Suppressor macrophage (primary cell): ENCODE results near the gene SCFD2.

Experiments used
- DNase-seq, 4 experiments: peaks; one replicate each; pipeline ENCODE4 v3.0.0-alpha.2; 2020 to 2022

The SCFD2 gene

DNA sequence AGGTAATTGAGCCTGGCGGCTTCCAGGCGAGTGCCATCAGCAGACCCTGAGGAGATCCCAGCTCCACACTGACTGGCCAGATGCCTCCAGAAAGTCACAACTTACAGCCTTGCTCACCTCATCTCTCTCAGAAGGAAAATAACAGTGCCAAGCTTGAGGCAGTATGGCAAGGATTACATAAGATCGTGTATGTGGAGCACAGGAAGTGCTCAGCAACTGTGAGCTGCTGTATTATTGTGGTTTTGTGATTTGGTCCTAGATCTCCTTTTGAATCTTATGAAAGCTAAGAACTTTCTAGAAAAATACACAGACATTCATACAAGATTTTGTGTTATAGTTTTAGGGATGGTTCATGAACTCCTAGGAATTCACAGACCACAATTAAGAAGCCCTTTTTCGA, 489.8 kb downstream of the SCFD2 start:
- DNase-seq: no peak

DNA sequence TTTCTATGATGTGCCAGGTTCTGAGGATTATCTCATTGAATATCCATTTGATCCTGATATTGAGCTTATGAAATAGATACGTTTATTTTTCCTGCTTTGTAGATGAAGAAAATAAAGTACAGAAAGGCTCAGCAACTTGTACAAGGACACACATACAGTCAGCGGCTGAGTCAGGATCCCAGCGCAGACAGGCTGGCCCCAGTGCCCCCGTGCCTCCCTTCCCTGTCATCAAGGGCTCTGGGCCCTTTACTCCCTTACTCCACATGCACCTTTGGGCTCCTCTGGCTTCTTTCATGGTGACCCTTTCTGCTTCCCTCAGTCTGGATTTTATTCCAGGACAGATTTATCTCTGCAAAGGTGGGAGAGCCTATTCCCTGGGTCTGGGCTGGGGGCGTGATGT, 490.9 kb downstream of the SCFD2 start:
- no peak for DNase-seq

DNA sequence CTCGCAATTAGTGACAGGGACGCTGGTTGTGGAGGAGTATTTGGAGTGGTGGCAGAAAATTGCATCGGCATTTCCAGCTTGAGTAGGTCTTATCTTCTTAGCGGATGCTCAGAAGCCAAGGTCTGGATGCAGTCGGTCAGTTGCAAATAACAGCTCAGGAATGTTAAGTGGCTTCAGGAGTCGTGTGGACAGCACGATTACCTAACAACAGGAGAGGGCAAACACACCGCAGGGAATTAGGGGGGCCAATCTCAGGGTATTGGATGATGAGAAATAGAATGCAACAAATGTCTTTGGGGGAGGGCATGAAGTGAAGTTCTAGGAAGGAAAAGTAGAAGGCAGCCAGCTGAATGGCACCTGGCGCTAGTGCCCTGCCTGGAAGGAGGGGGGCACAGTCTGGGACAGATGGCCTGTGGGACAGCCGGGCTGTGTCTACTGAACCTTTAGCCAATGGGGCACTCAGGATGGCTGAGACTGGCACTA, 492.0 kb downstream of the SCFD2 start:
- DNase-seq: no peak

DNA sequence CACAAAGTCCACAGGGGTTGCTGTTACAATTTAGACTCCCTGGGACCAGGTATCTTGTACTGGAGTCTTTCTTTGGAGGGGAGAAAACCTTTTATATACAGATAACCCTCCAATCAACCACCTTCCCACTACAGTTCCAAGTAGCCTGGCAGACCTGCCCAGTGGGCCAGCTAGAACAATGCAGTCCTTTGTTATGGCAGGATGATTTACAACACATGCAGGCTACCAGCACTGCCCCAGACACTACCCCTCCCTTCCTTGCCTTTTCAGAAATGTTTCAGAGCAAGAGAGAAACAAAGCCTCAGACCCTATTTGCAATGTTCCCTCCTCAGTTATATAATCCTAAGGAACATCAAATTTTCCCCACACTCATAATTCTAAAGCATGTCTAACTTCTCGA, 492.7 kb downstream of the SCFD2 start:
- no peak for DNase-seq

DNA sequence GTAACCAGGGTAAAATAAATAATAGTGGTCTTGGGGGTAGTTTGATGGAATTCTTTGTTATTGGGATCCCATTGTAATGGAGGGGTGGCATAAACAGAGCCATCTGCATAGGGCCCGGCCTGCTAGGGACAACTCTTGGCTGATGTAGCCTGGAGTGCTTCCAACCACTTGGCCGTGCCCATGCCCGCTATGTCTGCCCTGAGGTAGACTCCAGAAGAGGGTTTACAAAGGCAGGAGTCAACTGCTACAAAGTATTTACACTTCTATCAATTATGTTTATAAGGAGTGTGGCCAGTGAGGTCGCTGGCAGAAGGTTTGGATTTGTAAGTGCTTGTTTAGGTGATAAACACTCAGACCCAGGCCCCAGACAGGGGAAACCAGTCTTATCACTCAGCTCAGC, 495.6 kb downstream of the SCFD2 start:
- DNase-seq: no peak

DNA sequence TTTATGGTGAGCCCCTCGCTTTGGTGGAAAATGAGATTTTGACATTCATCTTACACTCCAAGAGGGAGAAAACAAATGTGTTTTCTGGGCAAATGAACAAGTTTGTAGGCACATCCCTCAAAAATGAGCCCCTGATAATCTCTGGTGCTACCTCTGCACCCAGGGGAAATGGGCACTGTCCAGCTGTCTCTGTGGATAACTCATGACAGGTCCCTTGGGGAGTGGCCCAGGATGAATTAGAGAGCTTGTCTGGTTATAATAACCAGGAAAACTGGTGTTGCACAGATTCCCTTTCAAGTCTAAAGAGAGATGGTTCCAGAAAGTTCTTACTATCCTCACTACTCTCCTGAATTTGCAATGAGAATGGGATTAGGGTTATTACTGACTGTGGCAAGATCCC, 496.2 kb downstream of the SCFD2 start:
- no peak for DNase-seq

DNA sequence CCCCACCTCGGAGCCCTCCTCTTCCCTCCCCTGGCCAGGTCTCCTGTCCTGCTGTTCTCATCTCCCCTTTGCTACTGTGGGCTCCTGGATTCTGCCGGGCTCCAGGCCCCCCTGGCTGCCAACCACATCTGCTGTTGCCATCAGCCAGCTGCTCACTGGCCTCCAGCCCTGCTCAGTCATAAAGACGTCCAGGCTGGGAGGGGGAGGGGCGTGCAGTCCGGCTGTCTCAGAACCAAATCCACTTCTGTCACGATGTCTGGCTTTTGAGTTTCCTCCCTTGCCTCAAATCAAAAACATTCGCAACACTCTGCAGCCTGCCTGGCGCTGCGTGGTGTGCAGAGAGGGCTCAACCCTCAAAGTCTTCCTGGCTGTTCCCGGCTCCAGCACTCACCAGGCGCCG, 496.7 kb downstream of the SCFD2 start:
- DNase-seq: no peak

DNA sequence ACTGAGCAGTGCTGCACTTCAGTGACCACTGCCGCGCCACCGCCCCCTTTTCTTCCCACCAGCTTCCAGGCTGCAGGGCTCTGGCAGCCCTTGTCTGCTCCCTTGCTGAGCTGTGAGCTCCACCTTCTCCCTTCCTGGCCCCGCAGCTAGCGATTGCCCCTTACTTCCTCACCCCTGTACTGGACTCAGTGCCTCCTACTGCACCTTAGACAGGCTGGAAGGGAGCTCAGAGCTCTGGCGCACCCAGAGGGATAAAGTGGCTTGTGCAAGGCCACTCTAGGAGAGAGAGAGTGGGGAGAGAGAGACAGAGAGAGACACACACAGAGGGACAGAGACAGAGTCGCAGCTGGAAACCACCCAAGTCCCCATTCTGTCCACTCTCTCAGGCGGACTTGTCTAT, 497.7 kb downstream of the SCFD2 start:
- DNase-seq: no peak

DNA sequence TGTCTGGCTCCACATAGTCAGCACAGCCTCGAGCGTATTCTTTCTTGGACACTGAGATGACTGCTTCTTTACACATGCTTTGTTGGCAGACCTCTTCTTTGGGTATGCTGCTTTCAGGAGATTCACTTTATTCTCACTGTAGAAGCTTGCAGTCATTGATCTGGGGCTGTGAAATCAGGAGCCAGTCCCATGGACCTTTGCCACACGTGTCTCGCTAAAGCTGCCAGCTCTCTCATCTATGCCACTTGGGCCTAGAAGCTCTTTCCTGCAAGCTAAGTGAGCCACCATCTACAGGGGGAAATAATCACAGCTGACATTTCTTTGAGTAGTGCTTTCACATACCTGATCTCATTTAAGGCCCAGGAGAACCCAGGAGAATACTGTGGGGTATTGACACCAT, 498.7 kb downstream of the SCFD2 start:
- DNase-seq: no peak

DNA sequence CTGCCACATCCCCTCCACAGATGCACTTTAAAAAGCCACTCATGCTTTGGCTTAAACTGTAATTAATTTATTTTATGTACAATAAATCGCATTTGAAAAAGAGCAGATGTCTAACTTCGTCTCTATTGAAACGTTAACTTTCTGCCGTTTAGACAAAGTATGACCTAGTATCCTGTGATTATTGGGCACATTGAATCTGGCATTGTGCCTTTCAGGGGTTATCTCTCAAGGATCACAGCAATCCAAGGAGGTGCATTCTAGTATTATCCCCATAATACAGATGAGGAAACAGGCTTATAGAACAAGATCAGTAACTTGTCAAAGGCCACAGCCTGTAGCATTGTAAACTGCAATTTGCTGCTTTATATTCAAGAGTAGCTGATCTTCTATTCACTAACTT, 499.1 kb downstream of the SCFD2 start:
- no peak for DNase-seq

DNA sequence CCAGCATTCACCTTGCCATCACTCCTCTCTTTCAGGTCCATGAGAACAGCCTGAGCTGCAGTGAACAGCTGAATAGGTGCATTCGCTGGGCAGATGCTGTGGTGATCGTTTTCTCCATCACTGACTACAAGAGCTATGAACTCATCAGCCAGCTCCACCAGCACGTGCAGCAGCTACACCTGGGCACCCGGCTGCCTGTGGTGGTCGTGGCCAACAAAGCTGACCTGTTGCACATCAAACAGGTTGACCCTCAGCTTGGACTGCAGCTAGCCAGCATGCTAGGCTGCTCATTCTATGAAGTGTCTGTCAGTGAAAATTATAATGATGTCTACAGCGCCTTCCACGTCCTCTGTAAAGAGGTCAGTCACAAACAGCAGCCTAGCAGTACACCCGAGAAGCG, 500.6 kb downstream of the SCFD2 start:
- DNase-seq: no peak

DNA sequence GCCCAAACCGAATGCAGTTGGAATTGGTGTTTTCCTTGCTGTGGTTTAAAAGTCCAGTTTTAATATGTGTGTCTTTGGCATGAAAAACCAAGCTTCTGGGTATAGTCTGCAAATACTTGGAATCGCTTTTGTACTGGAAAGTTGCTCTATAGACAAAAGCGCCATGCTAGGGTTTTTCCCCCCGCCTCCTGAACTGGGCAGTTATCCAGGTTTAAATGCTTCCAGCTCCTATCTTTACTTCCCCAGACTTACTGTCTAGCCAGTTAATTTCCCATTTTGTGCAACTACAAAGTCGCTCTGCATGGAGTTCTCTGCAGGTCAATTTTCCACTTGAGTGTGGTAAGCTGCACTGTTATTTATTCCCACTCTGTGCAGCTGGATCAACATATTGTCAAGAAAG, 501.1 kb downstream of the SCFD2 start:
- DNase-seq: no peak

DNA sequence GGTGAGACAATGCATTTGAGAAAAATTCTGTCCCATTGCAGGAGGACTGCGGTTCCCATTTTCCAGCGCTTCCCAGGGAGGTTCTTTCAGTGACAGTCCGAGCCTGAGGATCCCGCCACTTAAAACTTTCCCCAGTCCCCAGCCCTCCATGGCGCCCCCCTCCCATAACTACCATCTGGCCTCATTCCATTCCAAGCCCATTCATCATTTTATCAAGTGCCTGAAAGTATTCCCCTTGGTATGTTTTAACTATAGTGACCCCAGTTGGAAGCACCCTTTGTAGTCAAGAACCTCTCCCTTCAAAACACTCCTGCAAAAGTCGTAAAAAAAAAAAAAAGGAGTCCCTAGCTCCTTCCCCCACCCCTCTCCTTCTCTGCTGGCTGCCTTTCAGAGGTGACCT, 502.5 kb downstream of the SCFD2 start:
- no peak for DNase-seq

DNA sequence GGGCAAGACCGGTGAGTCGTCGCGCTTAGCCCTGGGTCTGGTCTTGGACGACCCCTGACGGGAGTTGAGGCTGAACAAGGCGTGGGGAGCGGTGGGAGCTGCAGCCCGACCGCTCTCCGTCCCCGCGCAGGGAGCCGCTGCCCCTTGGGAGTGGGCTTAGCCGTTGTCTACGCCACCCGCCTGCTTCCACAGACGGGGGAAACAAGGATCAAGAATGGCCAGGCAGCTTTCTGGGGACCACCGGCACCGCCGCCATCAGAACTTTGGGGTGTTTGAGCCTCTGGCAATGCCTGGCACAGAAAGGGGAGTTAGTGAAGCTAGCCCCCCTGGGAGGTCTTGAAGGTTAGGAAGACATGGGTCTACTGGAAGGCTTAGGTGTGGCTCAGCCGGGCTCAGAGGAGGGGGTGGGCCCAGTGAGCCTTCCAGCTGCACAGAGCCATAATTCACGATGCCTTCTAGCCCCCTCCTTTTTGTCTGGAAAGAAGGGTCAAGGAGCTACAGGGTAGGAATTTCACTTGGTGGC, 503.2 kb downstream of the SCFD2 start:
- DNase-seq: no peak

DNA sequence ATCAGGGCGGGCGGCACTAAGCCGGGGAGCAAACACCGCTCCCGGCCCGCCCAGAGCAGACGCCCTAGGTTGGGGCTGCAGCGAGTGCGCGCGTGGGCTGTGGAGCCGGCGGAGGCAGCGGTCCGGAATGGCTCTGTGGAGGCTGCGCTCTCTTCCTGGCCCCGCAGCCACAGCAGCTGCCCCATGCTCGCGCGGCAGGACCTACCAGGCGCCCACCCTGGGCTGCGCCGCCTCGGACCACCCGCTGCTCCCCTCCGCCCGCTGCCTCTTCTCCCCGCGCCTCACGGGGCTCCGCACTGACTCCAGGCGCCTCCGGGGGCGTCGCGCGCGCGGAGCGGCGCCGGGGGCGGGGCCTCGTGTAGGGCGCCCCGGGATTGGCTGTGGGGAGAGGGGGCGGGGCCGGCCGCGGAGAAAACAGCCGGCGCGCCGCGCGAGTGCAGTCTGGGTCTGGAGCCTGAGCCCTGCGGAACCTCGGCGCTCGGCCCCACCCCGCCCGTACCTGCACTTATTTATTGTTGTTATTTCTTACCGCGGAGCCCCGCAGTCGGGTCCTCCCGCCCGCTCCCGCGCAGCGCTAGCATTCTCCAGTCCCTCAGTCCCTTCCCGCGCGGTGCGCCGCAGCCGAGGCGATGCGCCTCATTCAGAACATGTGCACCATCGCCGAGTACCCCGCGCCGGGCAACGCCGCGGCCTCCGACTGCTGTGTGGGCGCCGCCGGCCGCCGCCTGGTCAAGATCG, 503.8 kb downstream of the SCFD2 start, which contains the start of gene RASL11B:
RASL11B (plus strand) TSS at position 439 of the 738 bp plus-strand sequence; CDS start at position 630, 191 bp downstream.
- peak; percentile 87 to 96 (median 92) for DNase-seq

DNA sequence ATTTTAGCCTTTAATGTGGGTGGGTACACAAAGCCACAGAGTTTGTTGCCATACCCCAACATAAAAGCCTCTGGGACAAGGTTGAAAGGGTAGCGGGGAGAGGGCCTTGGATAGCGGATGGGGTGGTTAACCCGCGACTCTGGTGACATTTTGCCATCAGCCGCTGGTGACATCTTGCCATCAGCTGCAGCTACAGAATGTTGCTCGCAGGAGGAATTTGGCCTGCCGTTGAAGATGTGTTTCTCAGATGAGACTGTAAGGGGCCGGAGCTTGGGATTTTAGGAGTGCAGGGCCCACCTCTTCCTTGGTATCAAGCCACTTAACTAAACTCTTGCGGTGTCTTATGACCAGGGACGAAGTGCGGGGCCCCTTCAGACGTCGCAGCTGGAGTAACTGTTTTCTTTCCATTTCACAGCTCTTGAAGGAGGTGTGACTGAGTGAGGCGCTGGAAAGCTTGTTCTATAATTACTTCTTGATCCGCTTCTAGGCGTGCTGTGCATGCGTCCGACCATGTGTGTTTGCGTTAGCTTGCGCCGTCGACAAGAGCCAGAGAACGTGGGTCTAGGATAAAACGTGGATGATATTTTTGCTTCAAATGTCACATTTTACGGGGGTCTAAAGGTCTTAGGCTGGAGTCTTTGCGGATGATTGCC, 504.6 kb downstream of the SCFD2 start:
- peak in 1 of 4 experiments; percentile 6 for DNase-seq

DNA sequence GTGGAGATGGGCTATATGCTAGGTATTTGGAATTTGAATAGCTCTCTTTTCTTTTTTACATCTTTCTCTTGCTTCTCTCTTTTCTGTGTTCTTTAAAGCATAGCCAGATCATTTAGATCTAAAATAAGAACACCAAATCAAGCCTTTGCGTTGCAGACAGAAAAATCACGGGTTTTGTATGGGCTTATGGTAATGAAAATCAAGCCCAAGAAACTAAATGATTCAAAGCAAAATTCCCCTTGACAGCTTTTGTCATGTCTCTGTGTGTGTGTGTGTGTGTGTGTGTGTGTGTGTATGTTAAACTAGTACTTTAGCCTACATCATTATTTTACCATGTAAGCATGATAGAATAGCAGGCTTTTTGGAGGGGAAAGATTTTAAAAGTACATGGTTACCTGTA, 505.5 kb downstream of the SCFD2 start:
- DNase-seq: no peak

DNA sequence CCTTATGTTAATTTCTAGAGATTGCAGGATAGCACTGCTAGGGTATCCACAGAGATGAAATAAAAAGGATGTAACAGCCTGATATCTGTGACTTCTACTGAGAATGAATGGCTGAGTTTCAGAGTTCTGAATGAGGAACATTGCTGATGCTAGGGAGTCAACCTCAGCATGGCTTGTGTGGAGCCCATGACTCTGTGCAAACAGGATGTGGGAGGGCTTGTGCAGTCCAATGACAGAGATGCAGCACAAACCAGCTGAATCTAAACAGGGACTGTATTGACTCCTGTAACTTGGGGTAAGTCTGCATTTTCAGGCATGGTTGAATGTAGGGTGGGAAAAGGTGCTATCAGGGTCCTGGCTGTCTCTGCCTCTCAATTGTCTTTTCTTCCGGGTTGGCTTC, 509.1 kb downstream of the SCFD2 start:
- peak; percentile 68 to 86 (median 82) for DNase-seq

DNA sequence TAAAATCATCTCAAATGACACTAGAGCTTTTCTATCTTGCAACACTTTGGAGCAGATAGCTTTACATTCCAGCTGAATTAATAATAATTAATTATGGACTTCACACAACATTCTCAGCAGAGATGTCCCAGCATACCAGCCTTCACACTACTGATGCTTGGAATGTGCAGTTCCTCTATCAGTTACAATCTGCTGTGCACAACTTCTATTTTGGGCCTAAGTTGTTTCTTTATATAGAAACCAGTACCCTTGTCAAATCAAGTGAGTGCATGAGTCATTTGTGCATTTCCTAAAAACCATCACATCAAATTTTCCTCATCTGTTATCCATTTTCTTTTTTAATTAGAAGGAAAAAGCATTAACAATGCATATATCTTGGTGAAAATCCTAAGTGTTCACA, 512.5 kb downstream of the SCFD2 start:
- DNase-seq: peak; percentile 27 to 78 (median 59)

DNA sequence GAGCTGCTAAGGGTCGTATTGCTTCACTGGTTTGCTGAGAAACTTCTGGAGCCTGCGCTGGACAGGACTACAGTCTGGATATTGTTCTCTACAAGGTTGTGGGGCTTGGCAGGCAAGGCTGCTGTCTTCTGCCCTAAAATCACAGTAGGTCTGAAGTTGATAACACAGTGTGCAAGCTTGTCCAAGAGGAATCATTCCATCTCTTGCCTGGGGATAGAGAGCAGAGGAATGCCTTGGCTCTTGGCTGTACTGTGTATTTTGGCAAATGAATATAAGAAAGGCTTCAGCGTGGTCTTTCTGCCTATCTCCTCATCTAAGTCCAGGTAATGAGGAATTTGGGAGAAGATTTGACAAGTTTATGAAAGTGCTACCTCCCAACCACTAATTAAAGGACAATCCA, 513.1 kb downstream of the SCFD2 start:
- no peak for DNase-seq

DNA sequence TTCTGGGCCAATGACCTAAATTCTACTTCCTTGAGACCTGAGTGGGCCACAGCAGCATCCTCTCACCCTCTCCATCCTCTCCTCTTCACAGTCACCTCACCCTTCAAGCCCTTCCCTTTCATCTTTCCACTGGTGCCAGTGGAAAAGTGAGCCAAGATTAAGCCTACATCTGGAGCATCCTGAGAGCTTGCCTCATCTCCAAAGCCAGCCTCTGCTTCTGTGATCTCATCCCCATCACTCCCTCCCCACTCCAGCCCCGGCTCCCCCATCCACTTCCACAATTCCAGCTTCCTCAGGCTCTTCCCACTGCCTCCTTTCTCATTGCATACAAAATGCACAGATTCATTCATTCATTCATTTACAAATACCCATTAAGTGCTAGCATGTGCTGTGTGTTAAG, 513.8 kb downstream of the SCFD2 start:
- peak in 1 of 4 experiments; percentile 19 for DNase-seq

DNA sequence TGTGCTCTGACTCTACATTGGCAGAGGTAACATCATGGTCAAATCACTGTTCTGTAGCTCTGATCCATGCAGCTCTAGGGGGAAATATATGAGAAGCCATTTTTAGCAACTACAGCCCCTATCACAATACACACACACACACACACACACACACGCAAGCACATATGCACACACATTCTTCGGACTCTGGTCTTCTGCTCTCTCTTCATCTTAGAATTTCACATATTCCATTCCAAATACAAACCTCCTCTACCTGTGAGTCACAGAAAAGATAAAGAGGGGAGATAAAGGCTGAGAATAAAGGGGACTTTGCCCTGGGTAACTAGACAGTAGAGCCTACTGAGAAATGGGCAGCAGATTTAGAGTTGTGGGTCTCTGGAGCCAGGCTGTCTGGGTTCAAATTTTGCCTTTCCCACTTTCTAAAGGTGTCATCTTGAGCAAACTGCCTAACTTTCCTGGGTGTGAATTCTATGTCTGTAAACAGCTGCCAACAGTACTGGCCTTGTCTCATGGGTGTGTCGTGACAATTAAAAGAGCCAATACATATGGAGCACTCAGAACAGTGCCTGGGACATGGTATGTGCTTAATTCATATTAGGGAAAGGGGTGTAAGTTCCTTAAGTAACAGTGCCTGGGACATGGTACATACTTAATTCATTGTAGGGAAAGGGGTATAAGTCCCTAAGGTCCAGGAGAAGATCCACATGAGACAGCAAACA, 515.3 kb downstream of the SCFD2 start:
- DNase-seq: no peak

DNA sequence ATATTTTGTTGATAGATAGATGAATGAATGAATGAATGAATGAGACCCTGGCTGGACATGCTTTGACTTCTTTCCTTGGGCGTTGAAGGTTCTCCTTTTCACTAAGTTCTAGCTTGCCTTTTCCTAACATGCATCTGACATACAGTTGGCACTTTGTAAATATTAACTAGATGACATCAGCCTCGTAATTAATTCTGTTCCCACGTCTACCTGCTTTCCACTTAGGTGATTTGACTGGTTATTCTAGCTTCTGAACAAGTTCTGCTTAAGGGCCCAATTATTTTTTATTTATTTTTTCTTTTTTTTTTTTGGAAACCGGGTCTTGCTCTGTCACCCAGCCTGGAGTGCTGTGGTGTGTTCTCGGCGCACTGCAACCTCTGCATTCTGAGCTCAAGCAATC, 517.6 kb downstream of the SCFD2 start:
- no peak for DNase-seq
